HG03342 (cell line): ENCODE measurements around the gene IGSF10.

ENCODE experiments used
- ATAC-seq: cut with Tn5 transposase; IDR thresholded peaks from one replicate; pipeline ENCODE4 v1.9.1; 2021; ENCODE audit warnings: mild to moderate bottlenecking, moderate library complexity; ENCODE audit not compliant: unreplicated experiment

IGSF10 gene

DNA sequence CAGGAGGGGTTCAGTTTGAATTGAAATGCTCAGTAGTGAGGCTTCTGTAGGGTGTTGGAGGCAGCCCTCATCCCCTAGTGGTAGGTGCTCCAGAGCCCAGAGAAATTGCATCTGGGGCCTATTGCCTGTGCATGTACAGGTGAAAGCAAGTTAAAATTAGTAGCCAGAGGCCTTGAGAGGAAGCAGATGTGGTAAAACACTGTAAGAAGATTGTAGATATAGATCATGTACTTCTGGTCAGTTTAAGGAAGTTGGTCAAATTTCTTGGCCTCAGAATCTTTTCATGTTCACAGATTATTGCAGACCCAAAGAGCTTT lies 34.6 kb downstream of the IGSF10 start:
- peak; percentile 78 for ATAC-seq

DNA sequence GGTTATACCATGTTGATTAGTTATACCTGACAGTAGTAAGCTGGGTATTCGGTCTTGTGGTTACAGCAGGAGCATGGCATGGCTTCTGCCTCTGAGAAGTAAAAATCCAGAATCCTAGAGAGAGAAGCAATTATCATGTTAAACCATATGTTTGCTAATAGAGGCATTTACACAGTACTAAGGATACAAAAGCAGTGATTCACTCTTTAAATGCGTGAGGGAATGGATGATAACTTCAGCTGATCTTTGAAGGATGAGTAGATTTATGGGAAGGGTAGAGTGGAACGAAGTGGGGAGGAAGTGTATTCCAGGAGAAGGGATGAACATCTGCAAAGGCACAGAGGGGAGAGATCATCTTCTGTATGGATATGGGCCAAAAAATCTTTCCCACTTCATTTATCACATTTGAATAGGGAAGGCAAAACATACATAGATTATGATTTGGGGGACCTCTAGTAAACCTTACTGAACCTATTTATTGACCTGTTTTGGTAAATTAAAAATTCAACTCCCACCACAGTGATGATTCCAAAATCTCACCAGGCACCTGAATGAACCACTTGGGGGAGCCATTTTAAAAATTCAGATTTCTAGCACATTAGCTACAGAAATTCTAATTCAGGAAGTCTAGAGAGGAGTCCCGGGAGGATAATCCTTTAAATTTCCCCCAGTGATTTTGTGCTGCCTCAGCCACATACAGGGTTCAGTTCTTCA lies 35.1 kb downstream of the IGSF10 start:
- ATAC-seq = peak; percentile 36

- no peak for ATAC-seq
These were observed 37.8 kb downstream of the IGSF10 start for GRCh38 chr3:151423091-151423490.

- ATAC-seq = peak; percentile 58
These were observed 38.9 kb downstream of the IGSF10 start for GRCh38 chr3:151421938-151422337.

DNA sequence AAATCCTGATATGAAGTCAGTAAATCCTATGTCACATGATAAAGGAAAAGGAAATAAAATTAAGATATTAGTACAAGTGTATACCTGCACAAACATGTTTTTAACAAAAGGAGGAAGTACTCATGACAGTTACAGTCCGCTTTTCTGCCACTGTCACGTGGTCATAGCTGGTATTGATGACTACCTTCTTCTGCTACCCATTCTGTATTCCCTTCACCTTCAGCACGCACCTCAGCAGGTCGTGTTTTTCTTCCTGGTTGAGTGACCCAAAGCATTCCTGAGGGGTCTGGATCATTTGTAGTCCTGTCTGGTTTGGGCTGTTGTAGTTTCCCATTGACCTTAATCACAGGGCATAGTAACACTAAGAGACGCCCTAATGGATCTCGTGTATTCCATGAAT lies 41.1 kb downstream of the IGSF10 start:
- no peak for ATAC-seq

DNA sequence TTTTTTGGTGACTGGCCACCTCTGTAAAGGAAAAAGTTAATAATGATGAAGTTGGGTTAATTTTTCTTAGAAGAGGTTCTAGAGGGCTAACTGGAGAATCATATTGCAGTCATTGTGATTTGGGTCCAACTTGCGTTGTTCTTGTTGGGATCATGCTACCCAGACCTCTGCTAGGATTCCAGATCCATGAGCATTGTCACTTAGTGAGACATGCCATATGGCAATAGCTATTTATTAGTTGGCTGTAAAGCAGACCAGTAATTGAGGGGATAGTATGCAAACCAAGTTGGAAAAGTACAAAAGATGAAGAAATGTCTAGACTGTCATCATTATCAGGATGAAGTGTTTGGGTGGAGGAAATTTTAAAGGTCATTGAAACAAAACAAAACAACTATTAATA lies 45.6 kb downstream of the IGSF10 start:
- no peak for ATAC-seq

DNA sequence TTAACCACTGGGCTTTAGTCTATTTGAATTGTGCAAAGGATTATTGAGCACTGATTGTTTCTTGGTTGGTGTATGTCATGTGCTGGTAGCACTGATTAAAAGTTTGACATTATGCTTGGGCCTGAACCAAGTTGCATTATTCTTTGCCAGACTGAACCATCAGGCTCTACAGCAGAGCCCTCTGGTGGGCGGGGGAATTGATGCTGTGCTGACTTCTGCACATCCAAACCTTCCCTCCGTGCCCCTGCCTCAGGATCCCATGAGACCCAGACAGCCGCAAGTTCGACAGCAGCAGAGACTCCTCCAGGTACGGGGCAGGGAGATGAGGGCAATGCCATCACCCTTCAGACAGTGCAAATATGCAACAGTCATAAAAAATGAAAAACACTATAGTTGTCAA lies 47.9 kb downstream of the IGSF10 start:
- ATAC-seq = no peak
